Chondrocyte (in vitro differentiated cells): ENCODE measurements around the gene TDRKH. TPM values are rescaled to one million over a fixed set of nuclear protein-coding genes. Genes with fewer than 3 reads are reported as not detected.
"Not testable (repeated sequence)": the region's sequence is repeated elsewhere in the genome, so short reads cannot be mapped to it uniquely, and the experiment has no call there.

ENCODE experiments used
- DNase-seq: peaks from one replicate; pipeline ENCODE4 v3.0.0; 2021; ENCODE audit warnings: mixed read lengths, low spot score
- H3K27ac Mint-ChIP-seq: one replicate; pipeline ENCODE4 v1.8.0; 2021; ENCODE audit warnings: mild to moderate bottlenecking, moderate library complexity, mixed read lengths; ENCODE audit not compliant: unreplicated experiment
- H3K27me3 Mint-ChIP-seq: 2 replicates; pipeline ENCODE4 v1.8.0; 2021; ENCODE audit warnings: low read depth, mixed read lengths
- H3K36me3 Mint-ChIP-seq: 2 replicates; pipeline ENCODE4 v1.8.0; 2021; ENCODE audit warnings: low read depth, mixed read lengths
- H3K4me1 Mint-ChIP-seq: 2 replicates; pipeline ENCODE4 v1.8.0; 2021; ENCODE audit warnings: low read depth, mild to moderate bottlenecking, mixed read lengths
- H3K4me3 Mint-ChIP-seq: one replicate; pipeline ENCODE4 v1.8.0; 2021; ENCODE audit warnings: mild to moderate bottlenecking, moderate library complexity, mixed read lengths; ENCODE audit not compliant: unreplicated experiment
- H3K9me3 Mint-ChIP-seq: 2 replicates; pipeline ENCODE4 v1.8.0; 2021; ENCODE audit warnings: low read depth, mixed read lengths
- CTCF ChIP-seq: fragments of 200-600 bp; sonication (generic); IDR thresholded peaks from 2 replicates; pipeline ENCODE4 v1.5.0; 2021; ENCODE audit warnings: antibody characterized with exemption, mild to moderate bottlenecking, moderate library complexity
- total RNA-seq: library from RNA; stranded (reverse); gene quantifications from 3 replicates; pipeline ENCODE4 v1.2.1, GENCODE V29; 2021

The TDRKH gene
- total RNA-seq, 1 donor from 2014 or later, result 6.8 TPM

- no peak overlapping the region for H3K4me3 Mint-ChIP-seq
- H3K27ac Mint-ChIP-seq, result no peak overlapping the region
- no peaks in the 10 kb centered on the region for H3K36me3 Mint-ChIP-seq
- peaks cover 8% of the 10 kb centered on the region for H3K27me3 Mint-ChIP-seq
- H3K9me3 Mint-ChIP-seq, result peaks cover 6% of the 10 kb centered on the region
- no peak for TF ChIP-seq CTCF
- DNase-seq, result no peak
- peaks cover 5% of the 10 kb centered on the region for H3K4me1 Mint-ChIP-seq
Measured at GRCh38 chr1:151737479-151737878, 52.8 kb downstream of the TDRKH start.

- Mint-ChIP-seq H3K4me1 (peaks cover 5% of the 10 kb centered on the region), H3K4me3 (no peak overlapping the region), H3K9me3 (peaks cover 6% of the 10 kb centered on the region), H3K27ac (no peak overlapping the region), H3K36me3 (no peaks in the 10 kb centered on the region), H3K27me3 (peaks cover 6% of the 10 kb centered on the region)
- TF ChIP-seq CTCF, result no peak
- no peak for DNase-seq
Measured at GRCh38 chr1:151737026-151737425, 53.3 kb downstream of the TDRKH start.

- not testable (repeated sequence) for H3K4me3 Mint-ChIP-seq, H3K27ac Mint-ChIP-seq, DNase-seq, H3K9me3 Mint-ChIP-seq, H3K36me3 Mint-ChIP-seq, H3K4me1 Mint-ChIP-seq, H3K27me3 Mint-ChIP-seq
Measured at GRCh38 chr1:151733995-151734394, 56.3 kb downstream of the TDRKH start.

- no peak for DNase-seq
- H3K9me3 Mint-ChIP-seq, result peaks cover 5% of the 10 kb centered on the region
- H3K4me3 Mint-ChIP-seq, result no peak overlapping the region
- no peaks in the 10 kb centered on the region for H3K36me3 Mint-ChIP-seq
- H3K27ac Mint-ChIP-seq, result no peak overlapping the region
- H3K27me3 Mint-ChIP-seq, result peaks cover 9% of the 10 kb centered on the region
- no peak for TF ChIP-seq CTCF
- peaks cover 13% of the 10 kb centered on the region for H3K4me1 Mint-ChIP-seq
Measured at GRCh38 chr1:151733126-151733525, 57.2 kb downstream of the TDRKH start.

GRCh38 chr1:151729966-151730291, 60.4 kb downstream of the TDRKH start:
- H3K27ac Mint-ChIP-seq, result no peak overlapping the region
- TF ChIP-seq CTCF, result no peak
- H3K9me3 Mint-ChIP-seq, result no peaks in the 10 kb centered on the region
- H3K27me3 Mint-ChIP-seq, result peaks cover 12% of the 10 kb centered on the region
- no peak overlapping the region for H3K4me3 Mint-ChIP-seq
- DNase-seq, result no peak
- peaks cover 3% of the 10 kb centered on the region for H3K36me3 Mint-ChIP-seq
- peaks cover 11% of the 10 kb centered on the region for H3K4me1 Mint-ChIP-seq

- TF ChIP-seq CTCF, result no peak
- Mint-ChIP-seq H3K27ac (no peak overlapping the region), H3K4me1 (peaks cover 10% of the 10 kb centered on the region), H3K4me3 (no peak overlapping the region), H3K9me3 (no peaks in the 10 kb centered on the region), H3K27me3 (peaks cover 12% of the 10 kb centered on the region), H3K36me3 (peaks cover 3% of the 10 kb centered on the region)
- DNase-seq, result no peak
Measured at GRCh38 chr1:151729157-151729965, 60.9 kb downstream of the TDRKH start.
